ENCODE measurements around the gene PRCC.

PRCC gene

GRCh38 chr1:156840186-156840897 lies 73.0 kb downstream of the PRCC start:
- no peak for TF ChIP-seq GATA3 (IDR thresholded peaks at IDR 0.05; ENCODE audit: low read depth, low read length)
- no peak for TF ChIP-seq GATA2 (IDR thresholded peaks at IDR 0.05; ENCODE audit: low read depth, low read length)

GRCh38 chr1:156840898-156841279 lies 73.6 kb downstream of the PRCC start:
- no peak for TF ChIP-seq GATA2 (IDR thresholded peaks at IDR 0.05; ENCODE audit: low read depth, low read length)
- no peak for TF ChIP-seq GATA3 (IDR thresholded peaks at IDR 0.05; ENCODE audit: low read depth, low read length)

GRCh38 chr1:156841295-156841855 lies 74.0 kb downstream of the PRCC start:
- TF ChIP-seq GATA3 (IDR thresholded peaks at IDR 0.05; ENCODE audit: low read depth, low read length), result no peak
- no peak for TF ChIP-seq GATA2 (IDR thresholded peaks at IDR 0.05; ENCODE audit: low read depth, low read length)

GRCh38 chr1:156842618-156843300 lies 75.4 kb downstream of the PRCC start:
- TF ChIP-seq GATA3 (IDR thresholded peaks at IDR 0.05; ENCODE audit: low read depth, low read length) (no peak), GATA2 (IDR thresholded peaks at IDR 0.05; ENCODE audit: low read depth, low read length) (no peak)

GRCh38 chr1:156844102-156844501 lies 76.8 kb downstream of the PRCC start:
- TF ChIP-seq GATA2 (IDR thresholded peaks at IDR 0.05; ENCODE audit: low read depth, low read length) (no peak), GATA3 (IDR thresholded peaks at IDR 0.05; ENCODE audit: low read depth, low read length) (no peak)

- TF ChIP-seq GATA2 (IDR thresholded peaks at IDR 0.05; ENCODE audit: low read depth, low read length) (no peak), GATA3 (IDR thresholded peaks at IDR 0.05; ENCODE audit: low read depth, low read length) (no peak)
Observed at GRCh38 chr1:156844638-156845037, 77.3 kb downstream of the PRCC start.

GRCh38 chr1:156845055-156845952 lies 78.0 kb downstream of the PRCC start:
- no peak for TF ChIP-seq GATA3 (IDR thresholded peaks at IDR 0.05; ENCODE audit: low read depth, low read length)
- no peak for TF ChIP-seq GATA2 (IDR thresholded peaks at IDR 0.05; ENCODE audit: low read depth, low read length)

GRCh38 chr1:156845953-156846545 lies 78.7 kb downstream of the PRCC start:
- TF ChIP-seq GATA2 (IDR thresholded peaks at IDR 0.05; ENCODE audit: low read depth, low read length), result no peak
- TF ChIP-seq GATA3 (IDR thresholded peaks at IDR 0.05; ENCODE audit: low read depth, low read length), result no peak

GRCh38 chr1:156846643-156847042 lies 79.3 kb downstream of the PRCC start:
- TF ChIP-seq GATA3 (IDR thresholded peaks at IDR 0.05; ENCODE audit: low read depth, low read length) (no peak), GATA2 (IDR thresholded peaks at IDR 0.05; ENCODE audit: low read depth, low read length) (no peak)

- TF ChIP-seq GATA2 (IDR thresholded peaks at IDR 0.05; ENCODE audit: low read depth, low read length), result no peak
- no peak for TF ChIP-seq GATA3 (IDR thresholded peaks at IDR 0.05; ENCODE audit: low read depth, low read length)
Observed at GRCh38 chr1:156847591-156848460, 80.5 kb downstream of the PRCC start.

- TF ChIP-seq GATA2 (IDR thresholded peaks at IDR 0.05; ENCODE audit: low read depth, low read length), result no peak
- no peak for TF ChIP-seq GATA3 (IDR thresholded peaks at IDR 0.05; ENCODE audit: low read depth, low read length)
Observed at GRCh38 chr1:156848461-156849150, 81.3 kb downstream of the PRCC start.

GRCh38 chr1:156849151-156849496 lies 81.8 kb downstream of the PRCC start:
- TF ChIP-seq GATA3 (IDR thresholded peaks at IDR 0.05; ENCODE audit: low read depth, low read length) (no peak), GATA2 (IDR thresholded peaks at IDR 0.05; ENCODE audit: low read depth, low read length) (no peak)
